Stimulated activated CD8-positive, alpha-beta memory T cell treated with anti-CD3 and anti-CD28 coated beads, Interleukin-4, amount 100 ng/mL, for 1 hour (primary cell): ENCODE measurements around the gene MOBP.

Source experiments
- DNase-seq, 2 donors: peaks; one replicate each; pipeline ENCODE4 v3.0.0-alpha.2; 2020; ENCODE audit warnings: low read depth in 2 of 2, low spot score in 1 of 2

The MOBP gene

DNA sequence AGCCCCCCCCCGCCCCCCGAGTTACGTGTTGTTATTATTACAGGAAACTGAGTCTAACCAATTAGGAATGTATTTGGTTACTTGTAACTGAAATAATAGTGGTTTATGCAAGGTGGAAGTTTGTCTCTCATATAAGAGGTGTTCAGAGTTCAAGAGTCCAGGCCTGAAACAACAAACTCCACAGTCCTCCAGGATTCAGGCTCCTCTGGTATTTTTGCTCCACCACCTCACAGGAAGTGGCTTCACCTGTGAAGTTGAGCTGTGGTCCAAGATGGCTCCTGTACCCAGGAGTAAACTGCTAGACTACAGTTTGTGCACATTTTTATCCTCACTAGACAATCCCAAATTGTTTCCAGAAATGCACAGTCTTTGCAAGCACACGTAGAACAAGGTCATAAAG is 27.3 kb downstream of the MOBP start:
- DNase-seq, result no peak

DNA sequence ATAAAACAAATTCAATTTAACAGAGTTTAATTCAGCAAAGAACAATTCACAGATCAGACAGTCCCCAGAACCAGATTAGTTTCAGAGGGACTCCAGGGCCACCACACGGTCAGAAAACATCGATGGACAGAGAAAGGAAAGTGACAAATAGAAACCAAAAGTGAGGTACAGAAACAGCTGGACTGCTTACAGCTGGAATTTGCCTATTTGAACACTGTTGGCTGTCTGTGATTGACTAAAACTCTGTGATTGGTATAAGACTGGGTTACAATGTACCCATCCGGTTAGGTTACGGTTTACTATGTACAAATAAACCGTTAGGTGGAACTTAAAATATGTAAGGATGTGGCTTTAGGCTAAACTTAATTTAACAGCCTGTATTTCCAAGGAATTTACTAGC is 30.3 kb downstream of the MOBP start:
- DNase-seq, result no peak

GRCh38 chr3:39499651-39500273 is 32.3 kb downstream of the MOBP start:
- no peak for DNase-seq

DNA sequence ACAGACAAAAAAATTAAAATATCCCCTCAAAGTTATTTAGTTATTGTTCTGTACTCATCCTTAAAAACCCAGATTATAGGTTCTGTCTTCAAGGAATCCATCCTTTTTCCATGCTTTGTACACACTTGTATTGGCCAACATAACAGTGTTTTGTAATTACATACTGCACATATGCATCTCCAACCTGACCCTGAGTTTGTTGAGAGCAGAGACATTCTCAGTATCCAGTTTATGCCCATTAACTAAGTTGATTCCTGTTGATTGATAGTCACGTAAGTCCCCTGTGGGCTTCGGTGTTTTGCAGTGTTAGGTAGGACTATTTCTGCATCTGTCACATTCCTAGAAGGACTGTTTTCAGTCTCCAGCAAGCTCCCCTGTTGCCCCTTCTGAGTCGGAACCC is 33.6 kb downstream of the MOBP start:
- DNase-seq, result no peak

DNA sequence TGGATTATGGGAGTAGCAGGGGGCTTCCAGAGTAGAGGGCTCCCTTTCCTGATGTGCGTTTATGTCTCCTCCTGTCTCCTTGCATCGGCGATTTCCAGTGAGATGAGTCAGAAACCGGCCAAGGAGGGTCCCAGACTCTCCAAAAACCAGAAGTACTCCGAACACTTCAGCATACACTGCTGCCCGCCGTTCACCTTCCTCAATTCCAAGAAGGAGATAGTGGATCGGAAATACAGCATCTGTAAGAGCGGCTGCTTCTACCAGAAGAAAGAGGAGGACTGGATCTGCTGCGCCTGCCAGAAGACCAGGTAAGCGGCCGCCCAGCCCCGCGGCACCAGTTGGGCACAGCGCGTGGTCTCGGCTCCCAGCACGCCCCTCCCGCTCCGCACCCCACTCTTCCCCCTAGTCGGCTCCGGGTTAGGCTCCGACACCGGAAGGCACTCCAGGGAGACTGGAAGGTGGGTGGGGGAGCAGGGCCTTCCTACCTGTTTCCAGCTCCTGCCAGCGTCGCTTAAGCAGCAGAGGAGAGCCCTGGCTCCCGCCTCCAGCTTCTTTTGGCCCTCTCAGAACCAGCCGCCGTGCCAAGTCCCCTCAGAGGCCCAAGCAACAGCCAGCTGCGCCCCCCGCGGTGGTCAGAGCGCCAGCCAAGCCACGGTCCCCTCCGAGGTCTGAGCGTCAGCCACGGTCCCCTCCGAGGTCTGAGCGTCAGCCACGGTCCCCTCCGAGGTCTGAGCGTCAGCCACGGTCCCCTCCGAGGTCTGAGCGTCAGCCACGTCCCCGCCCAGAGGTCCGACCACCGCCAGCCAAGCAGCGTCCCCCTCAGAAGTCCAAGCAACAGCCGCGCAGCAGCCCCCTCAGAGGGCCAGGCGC is 34.7 kb downstream of the MOBP start:
- no peak for DNase-seq

DNA sequence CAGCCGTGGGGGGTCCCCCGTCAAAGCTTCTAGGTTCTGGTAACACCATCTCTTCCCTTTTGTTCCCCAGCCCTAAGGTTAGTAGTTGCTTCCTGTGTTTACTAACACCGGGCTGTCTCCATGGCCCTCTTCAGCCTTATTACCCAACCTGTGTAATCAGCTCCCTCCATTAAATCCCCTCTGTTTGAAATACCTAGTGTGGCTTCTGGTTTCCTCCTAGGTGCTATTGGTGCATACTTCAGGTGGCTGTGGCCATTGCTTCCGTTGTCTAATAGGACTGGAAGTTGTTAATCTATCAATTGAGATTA is 35.3 kb downstream of the MOBP start:
- no peak for DNase-seq

GRCh38 chr3:39505866-39506742 is 38.6 kb downstream of the MOBP start:
- DNase-seq, result no peak

- DNase-seq, result no peak
Observed at GRCh38 chr3:39506863-39507262, 39.4 kb downstream of the MOBP start.

DNA sequence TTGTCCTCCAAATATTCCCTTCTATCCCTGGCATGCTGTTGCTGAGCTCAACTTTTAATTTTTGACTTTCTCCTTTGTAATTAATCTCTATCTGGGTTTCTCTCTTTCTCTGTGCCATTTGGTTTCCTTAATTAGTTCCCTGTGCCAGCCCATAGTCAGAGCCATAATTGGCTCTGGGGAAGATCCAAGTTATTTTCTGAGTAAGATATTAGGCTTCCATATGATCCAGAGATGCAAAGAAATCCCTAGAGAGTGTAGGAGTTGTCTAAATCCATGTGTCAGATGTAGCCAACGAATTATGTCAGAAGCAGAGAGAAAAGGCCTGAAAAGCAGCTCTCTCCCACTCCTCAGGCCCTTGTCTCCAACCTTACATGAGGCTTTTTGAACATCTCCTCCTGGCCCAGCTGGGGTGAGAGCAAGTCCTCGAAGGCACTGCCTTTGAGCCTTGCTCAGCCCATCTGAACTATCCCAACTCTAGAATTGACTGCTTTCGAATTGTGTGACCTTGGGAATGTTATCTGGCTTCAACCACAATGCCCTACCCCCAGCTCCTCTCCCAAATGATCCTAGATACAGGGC is 46.4 kb downstream of the MOBP start:
- DNase-seq, result no peak

- DNase-seq, result no peak
Observed at GRCh38 chr3:39515681-39516441, 48.4 kb downstream of the MOBP start.

DNA sequence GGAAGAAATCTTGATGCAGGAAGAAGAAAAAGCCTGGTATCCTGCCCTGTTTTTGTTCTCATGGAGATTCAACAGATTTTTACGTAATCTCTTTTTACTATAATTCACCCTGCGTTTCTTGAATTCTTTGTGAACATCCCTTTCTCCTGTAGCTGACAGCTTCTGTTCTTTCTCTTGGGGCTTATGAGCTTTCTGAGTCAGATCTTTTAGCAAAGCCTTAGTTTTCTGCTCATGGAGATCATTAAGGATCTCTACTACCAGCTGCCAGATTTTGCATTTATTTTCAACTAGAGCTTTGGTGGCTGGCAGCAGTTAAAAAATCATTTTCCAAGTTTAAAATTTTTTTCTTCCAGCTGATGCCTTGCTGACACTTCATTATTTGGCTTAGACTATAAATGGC is 51.6 kb downstream of the MOBP start:
- DNase-seq, result no peak

GRCh38 chr3:39519554-39520288 is 52.2 kb downstream of the MOBP start:
- DNase-seq, result no peak

- no peak for DNase-seq
Observed at GRCh38 chr3:39521456-39521855, 54.0 kb downstream of the MOBP start.

GRCh38 chr3:39524107-39524506 is 56.6 kb downstream of the MOBP start:
- DNase-seq, result no peak

GRCh38 chr3:39528844-39529243 is 61.4 kb downstream of the MOBP start:
- no peak for DNase-seq

DNA sequence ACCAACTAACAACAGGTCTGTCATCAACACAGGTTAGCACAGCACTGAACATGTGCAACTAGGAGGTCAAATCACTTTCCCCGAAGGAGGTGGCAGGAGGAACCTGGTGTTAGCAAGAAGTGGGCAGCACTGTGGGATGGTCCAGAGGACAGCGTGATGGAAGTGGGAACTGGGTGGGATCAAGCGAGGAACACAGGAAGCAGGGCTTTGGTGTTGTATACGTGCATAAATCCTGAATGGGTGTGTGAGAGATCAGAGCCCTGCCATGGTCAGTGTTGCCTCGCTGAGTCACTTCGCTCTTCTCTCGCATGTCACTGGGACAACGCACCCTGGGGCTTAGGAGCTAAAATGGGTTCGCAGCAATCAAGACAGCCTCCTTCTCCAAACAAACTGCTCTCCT is 62.1 kb downstream of the MOBP start:
- no peak for DNase-seq

GRCh38 chr3:39531066-39531465 is 63.6 kb downstream of the MOBP start:
- no peak for DNase-seq

- no peak for DNase-seq
Observed at GRCh38 chr3:39531665-39532064, 64.2 kb downstream of the MOBP start.

DNA sequence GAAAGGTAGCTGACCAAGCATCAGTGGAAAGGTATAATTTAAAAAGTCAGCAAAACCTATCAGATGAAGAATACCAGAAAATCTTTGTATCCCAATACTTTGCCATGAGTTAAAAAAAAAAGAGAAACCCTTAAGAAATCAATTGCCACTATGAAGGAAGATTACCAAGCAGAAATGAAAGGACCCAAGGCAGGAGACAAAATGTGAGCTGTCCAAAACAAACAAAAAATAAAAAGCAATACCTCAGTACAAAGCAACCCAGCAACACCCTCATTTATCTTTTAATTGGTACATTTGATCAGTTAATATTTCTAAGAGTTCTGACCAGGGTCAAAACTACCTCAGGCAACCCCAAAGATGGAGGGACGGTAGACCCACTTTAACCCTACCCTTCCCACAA is 65.3 kb downstream of the MOBP start:
- no peak for DNase-seq

DNA sequence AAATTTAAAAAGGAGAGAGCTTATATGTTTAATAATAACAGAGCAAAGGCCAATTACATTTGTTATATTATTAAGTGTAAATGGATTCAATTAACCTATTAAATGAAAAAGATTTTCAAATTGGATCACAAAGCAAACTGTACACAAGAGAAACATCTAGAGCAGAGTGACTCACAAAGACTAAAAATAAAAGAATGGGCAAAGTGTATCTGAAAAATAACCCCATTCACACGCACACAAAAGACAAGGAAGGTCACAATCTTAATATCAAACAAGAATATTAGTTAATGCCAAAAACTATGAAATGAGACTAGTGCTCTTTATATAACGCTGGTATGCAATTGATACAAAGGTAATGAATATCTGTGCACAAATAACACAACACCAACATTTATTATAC is 65.7 kb downstream of the MOBP start:
- no peak for DNase-seq
